SK-N-SH treated with all-trans-retinoic acid at 6 μM for 48 hours (cell line): ENCODE results near the gene KRT83.

Experiments used
- ARNTL ChIP-seq: fragments of 450-650 bp; formaldehyde crosslinking; IDR thresholded peaks from 2 replicates; pipeline ENCODE4 v1.5.0; 2020; ENCODE audit warnings: low read depth, mild to moderate bottlenecking, moderate library complexity, borderline replicate concordance
- CSDC2 ChIP-seq: fragments of 250-450 bp; sonication (Bioruptor Pico); IDR thresholded peaks from 2 replicates; pipeline ENCODE4 v1.5.0; 2020; ENCODE audit warnings: mild to moderate bottlenecking, moderate library complexity
- GLIS3 ChIP-seq: fragments of 250-450 bp; sonication (Bioruptor Pico); IDR thresholded peaks from 2 replicates; pipeline ENCODE4 v1.5.0; 2020; ENCODE audit warnings: mild to moderate bottlenecking, moderate library complexity
- ISL1 ChIP-seq: fragments of 250-450 bp; sonication (Bioruptor Pico); IDR thresholded peaks from 2 replicates; pipeline ENCODE4 v2.1.2; 2022; ENCODE audit warnings: mild to moderate bottlenecking, moderate library complexity
- PPARA ChIP-seq: fragments of 250-450 bp; sonication (Bioruptor Pico); IDR thresholded peaks from 2 replicates; pipeline ENCODE4 v1.5.0; 2020; ENCODE audit warnings: mild to moderate bottlenecking, borderline replicate concordance
- SNAI2 ChIP-seq: fragments of 250-450 bp; sonication (Bioruptor Pico); IDR thresholded peaks from 2 replicates; pipeline ENCODE4 v1.5.0; 2020; ENCODE audit warnings: mild to moderate bottlenecking, moderate library complexity
- ZFP30 ChIP-seq: fragments of 450-650 bp; formaldehyde crosslinking; IDR thresholded peaks from 2 replicates; pipeline ENCODE4 v1.5.0; 2022; ENCODE audit warnings: mild to moderate bottlenecking, moderate library complexity
- ZNF70 ChIP-seq: fragments of 450-650 bp; formaldehyde crosslinking; IDR thresholded peaks from 2 replicates; pipeline ENCODE4 v1.5.0; 2020; ENCODE audit warnings: mild to moderate bottlenecking, moderate library complexity

- no peak for TF ChIP-seq PPARA (CRISPR knock-in tag)
- no peak for TF ChIP-seq ARNTL (CRISPR knock-in tag)
- no peak for TF ChIP-seq ZNF70 (CRISPR knock-in tag)
- TF ChIP-seq CSDC2 = no peak
- no peak for TF ChIP-seq SNAI2
- no peak for TF ChIP-seq ISL1 (CRISPR knock-in tag)
- no peak for TF ChIP-seq GLIS3 (CRISPR knock-in tag)
- TF ChIP-seq ZFP30 (CRISPR knock-in tag) = no peak
These were observed 4.5 kb downstream of the KRT83 start for GRCh38 chr12:52316701-52317100.
